ENCODE data around the gene HERPUD2. TPM values are rescaled to one million over a fixed set of nuclear protein-coding genes. Genes with fewer than 3 reads are reported as not detected.
"Not testable (repeated sequence)": the region's sequence is repeated elsewhere in the genome, so short reads cannot be mapped to it uniquely, and the experiment has no call there.

HERPUD2 gene
- total RNA-seq, 1 experiment from 2014 or later, result 36.4 TPM

DNA sequence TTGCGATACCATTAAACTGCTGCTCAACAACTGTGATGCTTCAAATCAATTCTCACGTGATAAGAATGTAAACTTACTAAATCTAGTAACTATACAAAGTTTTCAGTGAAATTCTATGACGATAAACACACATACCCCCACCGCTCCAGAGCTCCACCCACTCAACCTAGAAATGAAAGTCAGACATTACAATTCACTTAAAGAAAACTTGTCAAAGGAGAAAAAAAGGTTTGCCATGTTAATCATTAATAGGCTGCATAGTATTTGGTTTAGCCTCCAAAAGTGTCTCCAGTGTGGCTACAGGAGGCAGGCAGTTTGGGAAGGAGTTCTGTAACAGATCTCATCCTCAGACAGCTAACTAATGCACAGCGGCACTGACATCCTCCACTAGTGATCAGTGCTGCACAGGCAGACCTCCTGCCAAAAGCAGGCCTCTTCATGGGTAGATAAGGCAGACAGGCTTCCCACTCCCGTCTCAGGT lies 3.1 kb downstream of the HERPUD2 start:
- Histone ChIP-seq H3K4me3 (ENCODE audit: low read depth in 2 of 2, low read length in 2 of 2) (no peak overlapping the region), H3K27ac (ENCODE audit: low read length) (no peak overlapping the region), H3K9me3 (ENCODE audit: control insufficient read depth, insufficient read depth, low read depth, low read length) (peaks cover 10% of the 10 kb centered on the region; the same call in 1 of the 2 replicates), H3K4me1 (ENCODE audit: control insufficient read depth, insufficient read depth, low read length) (peaks cover 13% of the 10 kb centered on the region), H3K36me3 (ENCODE audit: control insufficient read depth, insufficient read depth, low read length) (no peaks in the 10 kb centered on the region; the same call in 1 of the 2 replicates), H3K27me3 (ENCODE audit: control insufficient read depth, insufficient read depth, low read length) (no peaks in the 10 kb centered on the region)
- no TSS peak for BruUV-seq (replicated peaks)
- in situ Hi-C loops (cut with HindIII; ENCODE audit: low pct_unique_long_range_greater_than_20kb, low sequenced_read_pairs) (no loop called here), intact Hi-C loops (cut with micrococcal nuclease; ENCODE audit: unreplicated experiment) (no loop called here)
- TF ChIP-seq POLR2AphosphoS5 (IDR thresholded peaks at IDR 0.05; ENCODE audit: low read depth, low read length), result no peak
- no peak for TF ChIP-seq REST (IDR thresholded peaks at IDR 0.05; ENCODE audit: insufficient read depth in 1 of 2, low read depth in 2 of 2, low read length in 1 of 2)
- no peak for TF ChIP-seq SIN3A (IDR thresholded peaks at IDR 0.05; ENCODE audit: borderline replicate concordance, insufficient read depth, low read depth, low read length)
- no peak for TF ChIP-seq CTCF (IDR thresholded peaks at IDR 0.05)
- TF ChIP-seq TCF7L2 (IDR thresholded peaks at IDR 0.05; ENCODE audit: low read depth, low read length), result no peak
- DNase-seq (ENCODE audit: low read depth, low spot score), result no peak
- ChIA-PET CTCF (no interaction called here), POLR2A (no interaction called here)
- no peak for ATAC-seq

DNA sequence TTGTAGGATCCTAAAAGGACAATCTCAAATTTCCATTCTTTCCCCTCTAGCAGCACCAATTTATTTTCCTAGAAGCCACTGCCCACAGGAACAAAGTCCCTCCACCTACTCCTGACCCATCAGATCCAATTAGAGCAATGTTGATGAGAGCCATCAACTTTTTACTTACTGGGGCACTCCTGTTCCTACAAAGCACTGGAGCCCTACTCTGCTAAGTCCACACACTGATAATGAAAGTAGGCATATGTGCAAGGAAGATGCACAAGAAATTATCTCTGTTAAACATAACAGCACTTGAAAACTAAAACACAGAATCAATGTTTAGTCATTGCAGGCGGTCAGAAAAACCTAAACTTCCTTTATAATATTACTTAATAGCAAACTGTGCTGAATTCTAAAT lies 3.6 kb downstream of the HERPUD2 start:
- Histone ChIP-seq H3K4me3 (ENCODE audit: low read depth in 2 of 2, low read length in 2 of 2) (no peak overlapping the region), H3K27me3 (ENCODE audit: control insufficient read depth, insufficient read depth, low read length) (no peaks in the 10 kb centered on the region), H3K27ac (ENCODE audit: low read length) (no peak overlapping the region), H3K36me3 (ENCODE audit: control insufficient read depth, insufficient read depth, low read length) (no peaks in the 10 kb centered on the region; the same call in 1 of the 2 replicates), H3K4me1 (ENCODE audit: control insufficient read depth, insufficient read depth, low read length) (peaks cover 13% of the 10 kb centered on the region), H3K9me3 (ENCODE audit: control insufficient read depth, insufficient read depth, low read depth, low read length) (peaks cover 10% of the 10 kb centered on the region; the same call in 1 of the 2 replicates)
- TF ChIP-seq POLR2AphosphoS5 (IDR thresholded peaks at IDR 0.05; ENCODE audit: low read depth, low read length), result no peak
- CTCF ChIA-PET, result no interaction called here
- POLR2A ChIA-PET, result no interaction called here
- BruUV-seq (replicated peaks), result no TSS peak
- no peak for DNase-seq (ENCODE audit: low read depth, low spot score)
- in situ Hi-C loops (cut with HindIII; ENCODE audit: low pct_unique_long_range_greater_than_20kb, low sequenced_read_pairs) (no loop called here), intact Hi-C loops (cut with micrococcal nuclease; ENCODE audit: unreplicated experiment) (no loop called here)
- ATAC-seq, result no peak

DNA sequence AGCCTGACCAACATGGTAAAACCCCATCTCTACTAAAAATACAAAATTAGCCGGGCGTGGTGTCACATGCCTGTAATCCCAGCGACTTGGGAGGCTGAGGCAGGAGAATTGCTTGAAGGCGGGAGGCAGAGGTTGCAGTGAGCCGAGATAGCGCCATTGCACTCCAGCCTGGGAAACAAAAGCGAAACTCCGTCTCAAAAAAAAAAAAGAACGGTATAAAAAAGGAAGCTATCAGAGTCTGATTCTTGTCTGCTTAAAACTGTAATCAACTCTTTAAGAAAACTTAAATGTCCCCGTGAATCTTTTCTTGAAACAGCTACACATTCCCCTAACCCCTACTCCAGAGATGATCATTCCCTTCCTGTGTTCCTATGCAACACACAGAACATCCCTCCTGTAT lies 4.3 kb downstream of the HERPUD2 start:
- H3K36me3 ChIP-seq (ENCODE audit: control insufficient read depth, insufficient read depth, low read length); POLR2A ChIA-PET; intact Hi-C loops (cut with micrococcal nuclease; ENCODE audit: unreplicated experiment); H3K9me3 ChIP-seq (ENCODE audit: control insufficient read depth, insufficient read depth, low read depth, low read length); H3K27me3 ChIP-seq (ENCODE audit: control insufficient read depth, insufficient read depth, low read length); H3K27ac ChIP-seq (ENCODE audit: low read length); ATAC-seq; DNase-seq (ENCODE audit: low read depth, low spot score); BruUV-seq (replicated peaks); H3K4me3 ChIP-seq (ENCODE audit: low read depth in 2 of 2, low read length in 2 of 2); in situ Hi-C loops (cut with HindIII; ENCODE audit: low pct_unique_long_range_greater_than_20kb, low sequenced_read_pairs); H3K4me1 ChIP-seq (ENCODE audit: control insufficient read depth, insufficient read depth, low read length); CTCF ChIA-PET: not testable (repeated sequence)

All from Panc1 (cell line).